ENCODE measurements around the gene TNFRSF21. TPM values are rescaled to one million over a fixed set of nuclear protein-coding genes. Genes with fewer than 3 reads are reported as not detected.

The TNFRSF21 gene
- total RNA-seq, 1 donor from 2014 or later: 24.2 TPM

DNA sequence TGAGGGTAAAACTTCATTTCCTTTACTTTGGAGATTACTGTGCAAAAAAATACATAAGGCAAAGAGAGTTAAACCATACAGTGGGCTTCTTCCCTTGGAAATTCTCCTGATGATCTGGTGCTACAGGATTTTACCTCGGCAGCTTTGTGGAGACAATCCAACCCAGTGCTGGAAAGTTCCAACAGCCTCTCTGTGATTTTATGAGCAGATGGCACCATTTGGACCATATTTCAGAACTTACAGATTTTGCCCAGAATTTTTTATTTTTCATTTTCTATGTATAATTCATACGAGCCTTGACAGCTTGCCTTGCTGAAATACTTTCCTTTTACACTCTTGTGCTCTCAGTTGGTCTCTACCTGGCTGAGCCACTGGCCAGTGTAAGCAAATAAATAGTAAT lies 43.3 kb upstream of the TNFRSF21 start:
- H3K4me3 Mint-ChIP-seq: no peak overlapping the region
- no peaks in the 10 kb centered on the region for H3K27me3 Mint-ChIP-seq (ENCODE audit: low read depth)
- peaks cover 9% of the 10 kb centered on the region for H3K9me3 Mint-ChIP-seq
- H3K4me1 Mint-ChIP-seq: peaks cover 14% of the 10 kb centered on the region
- H3K36me3 Mint-ChIP-seq: no peaks in the 10 kb centered on the region
- DNase-seq (ENCODE audit: low spot score in 2 of 2, unreplicated experiment in 2 of 2): no peak
- TF ChIP-seq, protein P1, sequence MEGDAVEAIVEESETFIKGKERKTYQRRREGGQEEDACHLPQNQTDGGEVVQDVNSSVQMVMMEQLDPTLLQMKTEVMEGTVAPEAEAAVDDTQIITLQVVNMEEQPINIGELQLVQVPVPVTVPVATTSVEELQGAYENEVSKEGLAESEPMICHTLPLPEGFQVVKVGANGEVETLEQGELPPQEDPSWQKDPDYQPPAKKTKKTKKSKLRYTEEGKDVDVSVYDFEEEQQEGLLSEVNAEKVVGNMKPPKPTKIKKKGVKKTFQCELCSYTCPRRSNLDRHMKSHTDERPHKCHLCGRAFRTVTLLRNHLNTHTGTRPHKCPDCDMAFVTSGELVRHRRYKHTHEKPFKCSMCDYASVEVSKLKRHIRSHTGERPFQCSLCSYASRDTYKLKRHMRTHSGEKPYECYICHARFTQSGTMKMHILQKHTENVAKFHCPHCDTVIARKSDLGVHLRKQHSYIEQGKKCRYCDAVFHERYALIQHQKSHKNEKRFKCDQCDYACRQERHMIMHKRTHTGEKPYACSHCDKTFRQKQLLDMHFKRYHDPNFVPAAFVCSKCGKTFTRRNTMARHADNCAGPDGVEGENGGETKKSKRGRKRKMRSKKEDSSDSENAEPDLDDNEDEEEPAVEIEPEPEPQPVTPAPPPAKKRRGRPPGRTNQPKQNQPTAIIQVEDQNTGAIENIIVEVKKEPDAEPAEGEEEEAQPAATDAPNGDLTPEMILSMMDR (IDR thresholded peaks at IDR 0.05; ENCODE audit: unreplicated experiment): no peak
- no peak overlapping the region for H3K27ac Mint-ChIP-seq

DNA sequence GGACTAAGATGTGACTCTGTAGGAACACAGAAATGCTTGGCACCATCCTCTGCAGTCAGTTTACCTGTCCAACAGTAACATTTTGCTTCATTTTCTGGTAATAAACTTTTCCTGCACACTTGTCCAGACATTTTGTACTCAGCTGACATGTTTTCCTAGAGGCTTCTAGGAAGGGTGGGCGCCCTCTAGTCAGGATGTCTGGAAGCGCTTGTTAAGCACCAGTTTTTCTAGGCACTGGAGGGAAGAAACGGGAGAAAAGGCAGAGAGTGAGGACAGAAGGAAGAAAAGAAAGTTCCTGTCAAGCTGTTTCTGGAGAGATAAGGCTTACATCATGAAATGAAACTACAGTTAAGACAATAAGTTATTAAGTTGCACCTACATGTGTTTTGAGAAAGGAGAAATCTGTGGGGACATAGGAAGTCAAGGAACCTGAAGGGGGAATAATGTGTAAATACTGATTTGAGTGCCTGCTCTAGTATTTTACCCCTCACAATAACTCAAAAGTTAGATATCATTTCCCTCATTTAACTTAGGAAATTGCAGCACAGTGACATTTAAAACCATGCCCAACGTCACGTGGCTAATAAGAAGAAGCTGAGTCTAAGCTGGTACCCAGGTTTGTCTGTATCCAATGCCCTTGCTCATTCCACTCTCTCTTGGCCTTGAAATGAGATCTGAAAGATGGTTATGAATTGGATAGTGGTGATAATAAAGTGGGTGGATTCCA lies 42.7 kb upstream of the TNFRSF21 start:
- TF ChIP-seq, protein P1 (IDR thresholded peaks at IDR 0.05; ENCODE audit: unreplicated experiment): no peak
- DNase-seq (ENCODE audit: low spot score in 2 of 2, unreplicated experiment in 2 of 2): no peak
- Mint-ChIP-seq H3K4me3 (no peak overlapping the region), H3K4me1 (peaks cover 14% of the 10 kb centered on the region), H3K36me3 (no peaks in the 10 kb centered on the region), H3K27ac (no peak overlapping the region), H3K27me3 (ENCODE audit: low read depth) (no peaks in the 10 kb centered on the region), H3K9me3 (peaks cover 9% of the 10 kb centered on the region)

DNA sequence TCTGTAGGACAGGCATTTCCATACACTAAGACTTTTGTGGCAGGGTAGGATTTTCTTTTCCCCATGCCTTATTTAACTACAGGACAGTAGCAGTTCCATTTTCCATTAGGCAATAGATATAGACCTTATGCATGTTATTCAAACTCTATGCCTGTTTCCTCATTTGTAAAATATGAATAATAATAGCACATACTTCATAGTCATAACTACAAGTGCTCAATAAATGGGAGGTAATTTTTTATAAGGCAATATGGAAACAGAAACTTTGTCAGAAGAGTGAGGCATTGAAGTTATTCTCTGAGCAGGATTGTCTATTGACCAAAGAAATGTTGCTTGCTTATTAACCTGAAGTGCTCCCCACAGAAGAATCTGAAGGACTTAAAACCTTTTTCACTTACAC lies 41.9 kb upstream of the TNFRSF21 start:
- no peak overlapping the region for H3K27ac Mint-ChIP-seq
- H3K4me3 Mint-ChIP-seq: no peak overlapping the region
- no peak for DNase-seq (ENCODE audit: low spot score in 2 of 2, unreplicated experiment in 2 of 2)
- TF ChIP-seq, protein P1 (IDR thresholded peaks at IDR 0.05; ENCODE audit: unreplicated experiment): no peak
- no peaks in the 10 kb centered on the region for H3K36me3 Mint-ChIP-seq
- peaks cover 14% of the 10 kb centered on the region for H3K4me1 Mint-ChIP-seq
- peaks cover 9% of the 10 kb centered on the region for H3K9me3 Mint-ChIP-seq
- no peaks in the 10 kb centered on the region for H3K27me3 Mint-ChIP-seq (ENCODE audit: low read depth)

DNA sequence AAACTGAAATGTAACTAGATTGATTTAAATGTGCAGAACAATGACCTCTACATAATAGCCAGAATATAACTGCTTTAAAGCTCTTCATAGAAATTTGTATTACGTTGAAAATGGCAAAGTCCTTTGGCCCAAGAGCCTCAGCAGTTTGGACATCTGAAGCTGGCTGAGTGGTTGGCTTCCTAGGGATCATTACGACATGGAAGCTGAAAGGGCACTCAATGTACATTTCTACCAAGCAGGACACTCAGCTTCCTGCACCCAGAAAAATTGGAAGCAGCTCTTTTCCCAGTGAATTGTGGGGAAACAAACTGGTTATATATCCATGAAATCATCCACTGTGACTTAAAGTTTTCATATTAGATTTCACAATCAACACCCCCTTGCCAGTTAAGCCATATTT lies 40.2 kb upstream of the TNFRSF21 start:
- Mint-ChIP-seq H3K9me3 (peaks cover 9% of the 10 kb centered on the region), H3K4me3 (no peak overlapping the region), H3K36me3 (no peaks in the 10 kb centered on the region), H3K27ac (no peak overlapping the region), H3K4me1 (peaks cover 14% of the 10 kb centered on the region), H3K27me3 (ENCODE audit: low read depth) (no peaks in the 10 kb centered on the region)
- TF ChIP-seq, protein P1 (IDR thresholded peaks at IDR 0.05; ENCODE audit: unreplicated experiment): no peak
- no peak for DNase-seq (ENCODE audit: low spot score in 2 of 2, unreplicated experiment in 2 of 2)

DNA sequence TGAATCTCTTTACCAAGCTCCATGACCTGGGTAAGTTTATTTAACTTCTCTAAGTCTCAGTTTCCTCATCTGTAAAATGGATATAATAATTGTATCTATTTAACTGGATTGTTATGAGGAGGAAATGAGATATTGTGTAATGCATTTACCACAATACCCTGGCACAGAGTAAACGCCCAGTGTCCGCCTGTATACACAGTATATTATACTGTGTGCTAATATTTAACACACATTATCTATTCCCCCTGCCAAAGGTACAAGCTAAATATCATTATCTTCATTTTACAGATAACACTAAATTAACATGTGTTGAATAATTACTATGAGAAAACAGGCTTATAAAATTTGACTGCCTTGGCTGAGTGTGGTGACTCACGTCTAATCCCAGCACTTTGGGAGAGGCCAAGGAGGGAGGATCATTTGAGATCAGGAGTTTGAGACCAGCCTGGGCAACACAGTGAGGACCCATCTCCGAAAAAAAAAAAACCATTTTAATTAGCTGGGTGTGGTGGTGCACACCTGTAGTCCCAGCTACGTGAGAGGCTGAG lies 38.7 kb upstream of the TNFRSF21 start:
- no peak overlapping the region for H3K4me3 Mint-ChIP-seq
- DNase-seq (ENCODE audit: low spot score in 2 of 2, unreplicated experiment in 2 of 2): no peak
- H3K27me3 Mint-ChIP-seq (ENCODE audit: low read depth): no peaks in the 10 kb centered on the region
- H3K27ac Mint-ChIP-seq: no peak overlapping the region
- H3K9me3 Mint-ChIP-seq: peaks cover 9% of the 10 kb centered on the region
- no peaks in the 10 kb centered on the region for H3K36me3 Mint-ChIP-seq
- peaks cover 17% of the 10 kb centered on the region for H3K4me1 Mint-ChIP-seq
- TF ChIP-seq, protein P1 (IDR thresholded peaks at IDR 0.05; ENCODE audit: unreplicated experiment): no peak
